GM18498 (cell line): ENCODE results near the gene INTS1.
"Not testable (repeated sequence)": the region's sequence is repeated elsewhere in the genome, so short reads cannot be mapped to it uniquely, and the experiment has no call there.

Source experiments
- ATAC-seq: cut with Tn5 transposase; IDR thresholded peaks from one replicate; pipeline ENCODE4 v1.9.1; 2021; ENCODE audit warnings: mild to moderate bottlenecking, moderate library complexity; ENCODE audit not compliant: unreplicated experiment

Gene INTS1

GRCh38 chr7:1531263-1531978 lies 27.2 kb upstream of the INTS1 start:
- peak; percentile 28 for ATAC-seq

GRCh38 chr7:1530946-1531262 lies 26.7 kb upstream of the INTS1 start:
- ATAC-seq = peak; percentile 27

- no peak for ATAC-seq
Observed at GRCh38 chr7:1529383-1530116, 25.4 kb upstream of the INTS1 start.

GRCh38 chr7:1526271-1526754 lies 22.1 kb upstream of the INTS1 start:
- no peak for ATAC-seq

- ATAC-seq = no peak
Observed at GRCh38 chr7:1525409-1525808, 21.2 kb upstream of the INTS1 start.

GRCh38 chr7:1523844-1524243 lies 19.7 kb upstream of the INTS1 start:
- no peak for ATAC-seq

- no peak for ATAC-seq
Observed at GRCh38 chr7:1523208-1523607, 19.0 kb upstream of the INTS1 start.

GRCh38 chr7:1521456-1521855 lies 17.3 kb upstream of the INTS1 start:
- ATAC-seq = no peak

GRCh38 chr7:1520539-1521234 lies 16.5 kb upstream of the INTS1 start:
- no peak for ATAC-seq

- ATAC-seq = not testable (repeated sequence)
Observed at GRCh38 chr7:1519322-1519922, 15.2 kb upstream of the INTS1 start.

GRCh38 chr7:1516586-1517251 lies 12.5 kb upstream of the INTS1 start:
- no peak for ATAC-seq

GRCh38 chr7:1515509-1515967 lies 11.3 kb upstream of the INTS1 start:
- not testable (repeated sequence) for ATAC-seq

- no peak for ATAC-seq
Observed at GRCh38 chr7:1514995-1515401, 10.8 kb upstream of the INTS1 start.

GRCh38 chr7:1514407-1514806 lies 10.2 kb upstream of the INTS1 start:
- ATAC-seq = no peak

GRCh38 chr7:1513657-1514095 lies 9.5 kb upstream of the INTS1 start:
- no peak for ATAC-seq

GRCh38 chr7:1512781-1513656 lies 8.8 kb upstream of the INTS1 start:
- no peak for ATAC-seq

- ATAC-seq = no peak
Observed at GRCh38 chr7:1511444-1512422, 7.5 kb upstream of the INTS1 start.

GRCh38 chr7:1510780-1511154 lies 6.6 kb upstream of the INTS1 start:
- no peak for ATAC-seq

GRCh38 chr7:1509226-1509625 lies 5.0 kb upstream of the INTS1 start:
- no peak for ATAC-seq
